Keratinocyte (primary cell): ENCODE results near the gene TMEM201. TPM values are rescaled to one million over a fixed set of nuclear protein-coding genes. Genes with fewer than 3 reads are reported as not detected.

ENCODE experiments used
- DNase-seq: peaks from one replicate; pipeline ENCODE4 v3.0.0-alpha.2; 2011; ENCODE audit warnings: low read depth, missing footprints, low spot score
- FAIRE-seq: peaks from 2 replicates; lab custom pipeline; 2011; peaks lifted over from hg19 to GRCh38; lab: Jason Lieb, UNC
- H2AFZ ChIP-seq: 2 replicates; pipeline ENCODE4 v1.6.0; 2012; ENCODE audit warnings: low read length, control low read depth, inconsistent platforms; ENCODE audit not compliant: control insufficient read depth
- H3K27ac ChIP-seq: 2 replicates; pipeline ENCODE4 v1.5.1; 2011; ENCODE audit warnings: low read length; ENCODE audit not compliant: control insufficient read depth, insufficient read depth
- H3K27me3 ChIP-seq: 3 replicates; pipeline ENCODE4 v1.6.0; 2011; ENCODE audit warnings: low read length; ENCODE audit not compliant: control insufficient read depth, insufficient read depth; ENCODE audit errors: extremely low read depth
- H3K36me3 ChIP-seq, 2 experiments: 2 replicates in 1 of 2; 3 replicates in 1 of 2; pipeline ENCODE4 v1.5.1; 2011; ENCODE audit warnings: low read length in 2 of 2, mild to moderate bottlenecking in 1 of 2; ENCODE audit not compliant: control insufficient read depth in 2 of 2, insufficient read depth in 2 of 2; ENCODE audit errors: extremely low read depth in 1 of 2
- H3K4me1 ChIP-seq: 3 replicates; pipeline ENCODE4 v1.5.1; 2011; ENCODE audit warnings: low read length; ENCODE audit not compliant: control insufficient read depth, insufficient read depth; ENCODE audit errors: extremely low read depth
- H3K4me2 ChIP-seq: 3 replicates; pipeline ENCODE4 v1.6.0; 2011; ENCODE audit warnings: low read depth, low read length; ENCODE audit not compliant: control insufficient read depth, insufficient read depth; ENCODE audit errors: extremely low read depth
- H3K4me3 ChIP-seq, 3 experiments: fragments of 200-600 bp in 1 of 3; sonication (generic) in 1 of 3; 2 replicates in 2 of 3; 3 replicates in 1 of 3; pipeline ENCODE4 v1.5.1; 2011 to 2016; ENCODE audit warnings: low read length in 3 of 3, mild to moderate bottlenecking in 3 of 3, control low read depth in 2 of 3, inconsistent platforms in 1 of 3, low read depth in 1 of 3, mixed read lengths in 1 of 3, mixed run types in 1 of 3, moderate library complexity in 1 of 3; ENCODE audit not compliant: control insufficient read depth in 2 of 3, insufficient read depth in 2 of 3; ENCODE audit errors: extremely low read depth in 1 of 3
- H3K79me2 ChIP-seq: 2 replicates; pipeline ENCODE4 v1.6.0; 2012; ENCODE audit warnings: low read length; ENCODE audit not compliant: control insufficient read depth, insufficient read depth
- H3K9ac ChIP-seq: 3 replicates; pipeline ENCODE4 v1.6.0; 2011; ENCODE audit warnings: low read length; ENCODE audit not compliant: control insufficient read depth, insufficient read depth; ENCODE audit errors: extremely low read depth
- H3K9me1 ChIP-seq: 3 replicates; pipeline ENCODE4 v1.6.0; 2011; ENCODE audit warnings: low read length; ENCODE audit not compliant: control insufficient read depth, insufficient read depth; ENCODE audit errors: extremely low read depth
- H3K9me3 ChIP-seq: 2 replicates; pipeline ENCODE4 v1.5.1; 2012; ENCODE audit warnings: low read depth, low read length; ENCODE audit not compliant: control insufficient read depth
- H4K20me1 ChIP-seq: 3 replicates; pipeline ENCODE4 v1.6.0; 2011; ENCODE audit warnings: low read length; ENCODE audit not compliant: control insufficient read depth, insufficient read depth; ENCODE audit errors: extremely low read depth
- CTCF ChIP-seq, 3 experiments: IDR thresholded peaks in 1 of 3; conservative IDR thresholded peaks in 1 of 3; optimal IDR thresholded peaks in 1 of 3; 2 replicates in 2 of 3; 3 replicates in 1 of 3; pipeline versions ENCODE3 to v1.5.1; 2011; ENCODE audit warnings: low read length in 3 of 3, mild to moderate bottlenecking in 3 of 3, moderate library complexity in 2 of 3, control low read depth in 1 of 3, inconsistent platforms in 1 of 3; ENCODE audit not compliant: insufficient read depth in 2 of 3; ENCODE audit errors: extremely low read depth in 1 of 3
- EZH2 ChIP-seq: IDR thresholded peaks from one replicate; pipeline ENCODE4 v1.6.1; 2012; ENCODE audit warnings: inconsistent platforms, mild to moderate bottlenecking, low read length, moderate library complexity
- dilution Hi-C: fragments of 300-500 bp; cut with MboI; formaldehyde crosslinking; loops from one replicate; pipeline ENCODE4 v1.7.0; 2020; ENCODE audit warnings: low sequenced_read_pairs; ENCODE audit not compliant: extremely low pct_ligation_motif_present
- polyA plus RNA-seq, 5 experiments: library from polyadenylated mRNA; depleted of rRNA in 3 of 5; stranded (reverse) in 3 of 5; stranded (forward) in 1 of 5; unstranded in 1 of 5; fragments of >200 nt; gene quantifications; 1 replicate in 1 of 5; 2 replicates in 3 of 5; 3 replicates in 1 of 5; pipeline versions ENCODE4 v1.2.1 to v1.2.3, GENCODE V29; 2011 to 2012; ENCODE audit warnings: missing spikeins in 2 of 5, low read depth in 1 of 5, low replicate concordance in 1 of 5

TMEM201 gene
- polyA plus RNA-seq, 1 donor (not counting 4 experiments of a cell fraction or from before 2014, with no cell fraction given), result 1.5 TPM

DNA sequence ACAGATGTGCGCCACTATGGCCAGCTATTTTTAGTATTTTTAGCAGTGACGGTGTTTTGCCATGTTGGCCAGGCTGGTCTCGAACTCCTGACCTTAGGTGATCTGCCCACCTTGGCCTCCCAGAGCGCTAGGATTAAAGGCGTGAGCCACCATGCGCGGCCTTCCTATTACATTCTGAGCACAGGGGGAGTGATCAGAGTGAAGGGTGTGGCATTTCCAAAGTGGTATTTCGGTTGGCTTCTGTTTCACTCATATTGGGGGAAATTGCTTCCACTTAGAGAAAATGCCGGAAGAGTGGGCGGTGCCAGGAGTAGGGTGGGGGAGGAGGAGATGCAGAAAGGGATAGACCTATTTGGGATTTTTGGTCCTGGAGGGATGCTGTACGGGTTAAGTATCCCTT, 67.1 kb downstream of the TMEM201 start:
- Histone ChIP-seq H2AFZ (no peak overlapping the region), H3K4me3 (no peak overlapping the region), H3K9me3 (no peaks in the 10 kb centered on the region), H3K36me3 (no peaks in the 10 kb centered on the region), H3K9me1 (no peaks in the 10 kb centered on the region), H3K27ac (no peak overlapping the region), H3K4me2 (no peak overlapping the region), H3K27me3 (peaks cover 23% of the 10 kb centered on the region), H4K20me1 (no peaks in the 10 kb centered on the region), H3K79me2 (no peaks in the 10 kb centered on the region), H3K4me1 (peaks cover 4% of the 10 kb centered on the region), H3K9ac (no peak overlapping the region)
- TF ChIP-seq CTCF (optimal IDR thresholded peaks at IDR 0.05 in 1 of 3, IDR thresholded peaks at IDR 0.05 in 1 of 3, conservative IDR thresholded peaks at IDR 0.05 in 1 of 3; ENCODE audit: extremely low read depth in 1 of 3, insufficient read depth in 2 of 3, low read length in 3 of 3) (no peak), EZH2 (no peak)
- FAIRE-seq, result no peak
- no peak for DNase-seq
- dilution Hi-C loops, result no loop called here

DNA sequence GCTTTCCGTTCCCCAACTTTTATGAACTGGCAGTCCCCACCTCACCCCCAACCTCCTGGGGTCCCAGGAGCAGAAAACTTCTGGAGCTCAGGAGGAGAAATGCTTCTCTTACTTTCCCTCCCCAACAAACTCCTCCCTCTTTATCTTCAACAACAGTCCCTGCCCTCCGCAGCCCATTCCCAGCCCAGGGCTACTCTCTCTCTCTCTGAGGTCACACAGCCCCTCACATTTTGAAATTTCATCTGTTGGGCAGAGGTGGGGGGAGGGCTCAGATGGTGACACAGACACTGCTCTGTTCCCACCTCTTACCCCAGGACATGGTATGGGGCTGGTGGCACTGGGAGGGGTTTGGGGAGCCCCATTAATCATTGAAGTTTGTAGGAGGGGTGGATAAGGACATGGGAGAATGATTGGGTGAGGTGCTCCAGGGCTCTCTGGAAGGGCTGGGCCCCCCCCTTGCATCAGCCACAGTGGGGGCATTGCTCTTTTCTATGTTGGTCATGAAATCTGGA, 68.9 kb downstream of the TMEM201 start:
- Histone ChIP-seq H3K9me3 (no peaks in the 10 kb centered on the region), H3K27me3 (peaks cover 13% of the 10 kb centered on the region), H3K4me3 (no peak overlapping the region), H3K79me2 (no peaks in the 10 kb centered on the region), H2AFZ (no peak overlapping the region), H3K9ac (no peak overlapping the region), H3K27ac (no peak overlapping the region), H4K20me1 (no peaks in the 10 kb centered on the region), H3K36me3 (no peaks in the 10 kb centered on the region), H3K4me1 (no peaks in the 10 kb centered on the region), H3K4me2 (no peak overlapping the region), H3K9me1 (no peaks in the 10 kb centered on the region)
- DNase-seq (no peak), FAIRE-seq (no peak)
- no peak for TF ChIP-seq EZH2
- no peak for TF ChIP-seq CTCF (optimal IDR thresholded peaks at IDR 0.05 in 1 of 3, IDR thresholded peaks at IDR 0.05 in 1 of 3, conservative IDR thresholded peaks at IDR 0.05 in 1 of 3; ENCODE audit: extremely low read depth in 1 of 3, insufficient read depth in 2 of 3, low read length in 3 of 3)
- dilution Hi-C loops, result no loop called here
